GM18870 (cell line): Measurements from ENCODE around the gene SPATC1L.
"Not testable (repeated sequence)": the region's sequence is repeated elsewhere in the genome, so short reads cannot be mapped to it uniquely, and the experiment has no call there.

ENCODE experiments used
- ATAC-seq: cut with Tn5 transposase; IDR thresholded peaks from one replicate; pipeline ENCODE4 v1.9.1; 2021; ENCODE audit warnings: moderate library complexity; ENCODE audit not compliant: unreplicated experiment

Gene SPATC1L

GRCh38 chr21:46184625-46185555 lies 631 bp upstream of the SPATC1L start:
- ATAC-seq: no peak

DNA sequence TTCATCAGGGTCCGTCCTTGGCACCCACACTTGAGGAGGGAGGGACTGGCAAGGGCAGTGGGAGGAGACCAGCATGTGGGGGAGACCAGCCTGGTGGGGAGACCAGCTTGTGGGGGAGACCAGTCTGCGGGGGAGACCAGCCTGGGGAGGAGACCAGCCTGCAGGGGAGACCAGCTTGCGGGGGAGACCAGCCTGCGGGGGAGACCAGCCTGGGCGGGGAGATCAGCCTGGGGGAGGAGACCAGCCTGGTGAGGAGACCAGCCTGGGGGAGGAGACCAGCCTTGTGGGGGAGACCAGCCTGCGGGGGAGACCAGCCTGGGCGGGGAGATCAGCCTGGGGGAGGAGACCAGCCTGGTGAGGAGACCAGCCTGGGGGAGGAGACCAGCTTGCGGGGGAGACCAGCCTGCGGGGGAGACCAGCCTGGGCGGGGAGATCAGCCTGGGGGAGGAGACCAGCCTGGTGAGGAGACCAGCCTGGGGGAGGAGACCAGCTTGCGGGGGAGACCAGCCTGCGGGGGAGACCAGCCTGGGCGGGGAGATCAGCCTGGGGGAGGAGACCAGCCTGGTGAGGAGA lies 836 bp downstream of the SPATC1L start:
- not testable (repeated sequence) for ATAC-seq

DNA sequence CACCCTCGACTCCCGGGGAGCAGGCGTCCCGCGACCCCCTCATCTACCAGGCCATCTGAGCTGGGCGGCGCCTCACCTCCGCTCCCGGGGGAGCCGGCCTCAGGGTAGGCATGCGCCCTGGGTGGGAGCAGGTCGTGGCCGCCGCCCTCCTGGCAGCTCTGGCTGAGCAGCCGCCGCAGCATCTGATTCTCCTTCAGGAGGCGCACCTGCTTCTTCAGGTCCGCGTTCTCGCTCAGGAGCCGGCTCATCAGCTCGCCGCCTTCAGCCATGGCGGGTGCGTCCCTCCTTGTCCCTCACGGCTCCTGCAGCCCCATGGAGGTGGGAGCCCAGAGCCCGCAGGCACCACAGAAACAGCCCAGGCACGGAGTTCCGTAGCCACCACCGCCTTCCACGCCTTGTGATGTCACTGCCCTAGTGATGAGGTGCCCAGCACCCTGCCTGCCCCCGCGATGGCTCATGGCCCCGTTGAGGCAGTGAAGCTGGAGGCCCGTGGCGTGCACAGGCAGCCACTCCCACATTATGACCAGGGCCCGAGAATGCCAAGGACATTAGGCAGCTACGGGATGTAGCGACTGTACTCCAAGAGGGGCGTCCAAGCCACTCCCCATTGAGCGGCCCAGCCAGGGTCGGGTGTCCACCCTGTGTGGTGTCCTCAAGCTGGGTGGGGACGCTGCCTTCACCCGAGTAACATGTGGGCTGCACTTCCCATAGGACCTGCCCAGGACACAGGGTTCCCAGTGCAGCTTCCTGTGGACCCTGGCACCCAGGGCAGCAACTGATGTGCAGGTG lies 1.5 kb downstream of the SPATC1L start:
- no peak for ATAC-seq

- ATAC-seq: no peak
These were observed 2.2 kb downstream of the SPATC1L start for GRCh38 chr21:46181953-46182547.

DNA sequence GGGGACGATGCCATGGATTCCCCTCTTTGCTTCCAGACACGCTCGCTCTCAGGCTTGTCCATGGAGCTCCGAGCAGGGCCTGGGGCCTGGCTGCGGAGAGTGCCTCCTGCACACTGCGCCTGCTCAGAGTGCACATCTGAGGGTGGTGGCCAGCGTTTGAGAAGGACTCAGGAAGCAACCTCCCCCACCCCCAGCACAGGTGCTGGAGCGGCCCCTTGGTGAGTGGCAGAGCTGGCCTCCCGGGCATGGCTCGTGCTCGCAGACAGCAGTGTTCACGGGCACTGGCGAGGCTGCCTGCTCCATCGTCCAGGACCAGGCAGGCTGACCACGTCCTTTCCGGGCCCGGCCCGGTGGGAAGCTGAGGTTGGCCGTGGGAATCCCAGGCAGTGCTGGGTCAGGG lies 2.8 kb downstream of the SPATC1L start:
- no peak for ATAC-seq

DNA sequence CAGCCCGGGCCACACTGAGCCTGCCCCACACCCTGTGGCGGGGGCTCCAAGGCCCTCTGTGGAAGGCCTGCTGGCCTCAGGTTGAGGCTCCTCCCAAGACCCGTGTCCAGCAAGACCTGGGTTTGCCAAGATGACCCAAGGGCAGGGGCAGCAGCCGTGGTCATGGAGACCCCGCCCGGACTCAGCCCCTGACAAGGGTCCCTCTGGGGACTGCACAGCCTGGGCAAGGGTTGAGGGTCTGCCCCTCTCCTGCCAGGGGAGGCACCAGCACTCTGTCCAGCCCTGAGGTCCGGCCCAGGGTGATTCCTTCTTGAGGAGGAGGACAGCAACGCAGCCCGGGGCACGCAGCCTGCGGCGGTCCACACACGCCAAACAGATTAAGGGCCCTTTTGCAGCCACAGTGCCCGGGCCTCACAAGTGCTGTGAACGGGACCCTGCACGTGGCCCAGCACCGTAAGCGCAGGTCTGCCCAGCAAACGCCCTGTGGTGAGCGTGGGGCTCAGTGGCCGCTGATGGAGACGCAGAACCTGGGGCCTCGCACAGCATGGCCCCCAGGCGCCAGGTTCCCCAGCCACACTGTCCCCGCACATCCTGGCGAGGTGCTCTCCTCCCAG lies 3.4 kb downstream of the SPATC1L start:
- ATAC-seq: no peak

DNA sequence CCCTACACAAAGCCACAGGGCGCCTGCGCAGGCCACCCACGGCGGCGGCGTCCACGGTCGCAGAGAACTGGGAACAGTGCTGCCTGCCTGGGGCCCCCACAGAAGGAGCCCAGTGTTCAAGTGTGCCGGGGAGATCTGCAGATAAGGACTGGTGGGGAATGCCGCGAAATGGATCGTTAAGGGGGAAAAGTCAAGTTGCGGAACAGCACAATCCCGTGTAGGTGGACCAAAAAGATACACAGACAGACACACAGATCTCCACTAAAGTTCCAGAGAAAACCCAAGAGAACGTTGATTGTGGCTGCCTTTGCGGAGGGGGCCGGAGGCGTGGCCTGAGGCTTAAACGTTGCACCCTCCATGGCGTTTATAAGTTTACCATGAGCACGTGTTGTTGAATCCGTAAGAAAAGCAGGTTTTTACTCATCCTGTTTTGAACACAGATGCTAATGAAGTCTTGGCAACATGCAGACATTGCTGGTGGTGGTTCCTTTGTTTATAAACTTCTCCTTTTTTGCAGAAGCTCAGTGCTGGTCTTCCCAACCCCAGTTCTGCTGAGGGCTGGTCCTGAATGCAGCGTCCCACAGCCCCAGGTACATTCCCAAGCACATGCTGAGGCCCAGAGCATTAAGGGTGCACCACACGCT lies 4.1 kb downstream of the SPATC1L start:
- ATAC-seq: no peak

DNA sequence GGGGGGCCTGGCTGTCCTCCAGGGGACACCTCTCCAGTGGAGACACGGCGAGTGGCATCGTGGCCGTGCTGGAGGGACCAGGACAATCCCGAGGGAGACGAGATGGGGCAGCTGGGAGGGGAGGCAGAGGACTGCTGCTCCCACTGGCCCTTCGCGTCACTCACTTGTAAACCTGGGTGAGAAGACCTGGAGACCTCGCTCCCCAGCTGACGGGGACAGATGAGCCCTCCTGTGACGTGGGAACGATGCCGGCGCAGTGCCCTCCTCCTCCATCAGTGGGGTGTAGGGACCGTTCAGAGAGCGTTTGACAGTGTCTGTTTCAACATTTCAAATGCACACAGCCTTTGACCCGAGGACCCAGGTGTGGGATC lies 4.6 kb downstream of the SPATC1L start:
- no peak for ATAC-seq

- ATAC-seq: no peak
These were observed 5.3 kb downstream of the SPATC1L start for GRCh38 chr21:46178961-46179360.

DNA sequence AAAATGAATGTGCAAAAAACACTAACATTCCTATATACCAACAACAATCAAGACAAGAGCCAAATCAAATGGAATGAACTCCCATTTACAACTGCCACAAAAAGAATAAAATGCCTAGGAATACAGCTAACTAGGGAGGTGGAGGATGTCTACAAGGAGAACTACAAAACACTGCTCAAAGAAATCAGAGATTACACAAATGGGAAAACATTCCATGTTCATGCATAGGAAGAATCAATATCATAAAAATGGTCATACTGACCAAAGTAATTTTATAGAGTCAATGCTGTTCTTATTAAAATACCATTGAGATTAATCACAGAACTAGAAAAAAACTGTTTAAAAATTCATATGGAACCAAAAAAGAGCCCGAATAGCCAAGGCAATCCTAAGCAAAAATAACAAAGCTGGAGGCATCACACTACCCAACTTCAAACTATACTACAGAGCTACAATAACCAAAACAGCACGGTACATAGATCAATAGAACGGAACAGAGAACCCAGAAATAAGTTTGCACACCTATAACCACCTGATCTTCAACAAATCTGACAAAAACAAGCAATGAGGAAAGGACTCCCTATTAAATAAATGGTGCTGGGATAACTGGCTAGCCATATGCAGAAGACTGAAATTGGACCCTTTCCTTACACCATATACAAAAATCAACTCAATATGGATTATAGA lies 7.7 kb downstream of the SPATC1L start:
- ATAC-seq: not testable (repeated sequence)

GRCh38 chr21:46173573-46173972 lies 10.7 kb downstream of the SPATC1L start:
- no peak for ATAC-seq

DNA sequence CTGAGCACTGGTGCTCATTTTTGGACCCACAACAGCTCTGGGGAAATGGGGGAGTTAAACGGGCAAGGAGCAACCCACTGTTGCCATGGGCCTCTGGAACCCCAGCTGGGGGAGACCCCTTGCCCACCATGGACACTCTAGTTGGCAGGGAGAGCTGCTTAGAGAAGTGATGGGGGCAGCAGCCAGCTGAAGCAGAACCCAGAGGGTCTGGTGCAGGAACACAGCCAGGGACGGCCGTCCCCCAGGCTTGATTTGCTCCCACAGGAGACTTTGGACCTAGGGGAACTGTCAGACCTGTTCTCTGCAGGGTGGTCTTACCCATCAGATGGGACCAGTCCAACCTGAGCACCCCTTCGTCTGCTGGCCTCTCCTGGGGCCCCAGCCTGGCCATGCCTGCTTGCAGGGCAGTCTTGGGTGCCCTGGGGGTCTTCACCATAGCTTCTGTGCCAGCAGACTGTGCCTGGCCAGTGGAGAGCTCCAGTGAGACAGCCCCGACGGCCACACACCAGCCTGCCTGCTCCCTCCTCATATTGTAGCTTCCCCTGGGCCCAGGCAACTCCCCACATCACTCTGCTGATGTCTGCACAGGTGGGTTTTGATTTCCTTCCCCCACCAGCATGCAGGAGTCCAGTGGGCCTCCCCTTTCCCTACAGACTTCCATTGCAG lies 11.3 kb downstream of the SPATC1L start:
- no peak for ATAC-seq

GRCh38 chr21:46171996-46172862 lies 12.0 kb downstream of the SPATC1L start:
- no peak for ATAC-seq

- no peak for ATAC-seq
These were observed 12.7 kb downstream of the SPATC1L start for GRCh38 chr21:46171585-46171984.

- not testable (repeated sequence) for ATAC-seq
These were observed 13.6 kb downstream of the SPATC1L start for GRCh38 chr21:46170436-46171193.

GRCh38 chr21:46168659-46169386 lies 15.4 kb downstream of the SPATC1L start:
- ATAC-seq: no peak

- ATAC-seq: no peak
These were observed 16.0 kb downstream of the SPATC1L start for GRCh38 chr21:46168238-46168637.
